Cerebellar cortex (tissue), 1 donor: ENCODE results near the gene INPP4B.

Experiments
- DNase-seq: peaks from one replicate; pipeline ENCODE4 v3.0.0-alpha.2; 2015; ENCODE audit warnings: low spot score

INPP4B gene

DNA sequence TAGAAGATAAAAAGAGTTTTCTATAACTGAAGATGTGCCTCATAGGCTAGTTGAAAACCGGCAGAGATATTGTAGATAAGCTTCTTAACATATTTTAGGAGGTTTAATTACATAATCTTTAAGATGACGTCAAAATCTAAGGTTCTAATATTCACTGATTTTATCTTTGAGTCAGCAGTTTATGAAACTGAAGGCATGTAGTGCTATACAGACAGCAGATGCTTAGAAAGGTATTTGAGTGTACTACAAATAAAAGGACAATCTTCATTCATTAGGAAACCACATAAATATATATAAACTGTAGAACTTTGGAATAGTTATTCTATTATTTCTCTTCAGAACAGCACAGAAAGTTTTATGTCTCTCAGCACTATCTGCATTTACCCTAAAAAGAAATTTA, 704.9 kb downstream of the INPP4B start:
- DNase-seq: no peak

DNA sequence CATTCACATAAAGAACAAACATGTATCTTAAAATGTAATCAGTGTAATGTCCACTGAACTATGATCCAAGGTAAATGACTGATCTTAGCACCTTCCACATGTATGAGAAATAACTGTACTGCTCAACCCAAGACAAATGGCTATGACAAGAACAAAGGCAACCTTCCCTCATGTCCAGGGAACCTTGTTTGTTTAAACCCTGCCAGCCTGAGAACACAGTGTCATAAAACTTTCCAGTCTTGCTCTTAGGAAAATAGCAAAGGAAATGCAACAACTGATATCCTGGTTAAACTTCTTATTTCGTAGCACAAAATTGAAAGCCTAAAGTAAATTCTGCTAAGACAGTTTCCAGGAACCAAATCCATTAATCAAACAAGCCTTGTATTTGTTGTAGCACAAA, 715.4 kb downstream of the INPP4B start:
- DNase-seq: no peak

DNA sequence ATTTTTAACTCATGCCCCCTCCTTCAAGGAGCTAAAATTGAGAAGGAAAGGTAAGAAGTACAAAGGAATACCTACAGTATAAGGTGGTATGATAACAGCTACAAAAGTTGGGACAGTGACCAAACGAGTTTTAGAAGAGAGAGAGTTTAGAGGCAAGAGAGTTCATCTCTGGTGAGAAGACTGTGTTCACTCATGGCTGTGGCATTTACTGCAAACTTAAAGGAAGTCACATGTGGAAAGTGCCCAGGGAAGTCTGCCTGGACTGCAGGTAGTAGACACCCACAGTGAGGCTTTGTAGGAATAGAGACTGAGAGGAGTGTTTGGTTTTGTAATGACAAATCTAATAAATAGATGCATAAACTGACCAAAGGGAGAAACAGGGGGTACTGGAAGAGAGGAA, 716.2 kb downstream of the INPP4B start:
- no peak for DNase-seq

- no peak for DNase-seq
These were observed 716.6 kb downstream of the INPP4B start for GRCh38 chr4:142129473-142129872.

GRCh38 chr4:142128529-142128928, 717.6 kb downstream of the INPP4B start:
- peak; percentile 16 for DNase-seq

- peak; percentile 73 for DNase-seq
These were observed 719.1 kb downstream of the INPP4B start for GRCh38 chr4:142126890-142127497.

DNA sequence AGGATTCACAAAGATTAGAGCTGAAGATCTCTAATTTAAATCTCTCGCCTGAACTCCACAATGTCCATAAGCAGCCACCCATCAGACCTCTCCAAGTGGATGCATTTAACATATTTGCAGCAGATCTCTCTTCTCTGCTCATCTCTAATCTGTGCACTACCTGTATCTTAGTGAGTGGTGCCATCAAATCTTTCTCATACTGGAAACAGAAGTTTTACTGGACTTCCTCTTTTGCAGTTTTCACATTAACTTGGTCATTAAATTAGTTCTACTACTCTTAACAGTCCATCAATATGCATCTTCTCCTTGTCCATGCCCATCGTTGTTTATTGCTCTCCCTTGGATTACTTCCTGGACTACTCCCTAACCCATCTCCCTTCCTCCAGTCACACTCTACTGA, 721.2 kb downstream of the INPP4B start:
- no peak for DNase-seq

DNA sequence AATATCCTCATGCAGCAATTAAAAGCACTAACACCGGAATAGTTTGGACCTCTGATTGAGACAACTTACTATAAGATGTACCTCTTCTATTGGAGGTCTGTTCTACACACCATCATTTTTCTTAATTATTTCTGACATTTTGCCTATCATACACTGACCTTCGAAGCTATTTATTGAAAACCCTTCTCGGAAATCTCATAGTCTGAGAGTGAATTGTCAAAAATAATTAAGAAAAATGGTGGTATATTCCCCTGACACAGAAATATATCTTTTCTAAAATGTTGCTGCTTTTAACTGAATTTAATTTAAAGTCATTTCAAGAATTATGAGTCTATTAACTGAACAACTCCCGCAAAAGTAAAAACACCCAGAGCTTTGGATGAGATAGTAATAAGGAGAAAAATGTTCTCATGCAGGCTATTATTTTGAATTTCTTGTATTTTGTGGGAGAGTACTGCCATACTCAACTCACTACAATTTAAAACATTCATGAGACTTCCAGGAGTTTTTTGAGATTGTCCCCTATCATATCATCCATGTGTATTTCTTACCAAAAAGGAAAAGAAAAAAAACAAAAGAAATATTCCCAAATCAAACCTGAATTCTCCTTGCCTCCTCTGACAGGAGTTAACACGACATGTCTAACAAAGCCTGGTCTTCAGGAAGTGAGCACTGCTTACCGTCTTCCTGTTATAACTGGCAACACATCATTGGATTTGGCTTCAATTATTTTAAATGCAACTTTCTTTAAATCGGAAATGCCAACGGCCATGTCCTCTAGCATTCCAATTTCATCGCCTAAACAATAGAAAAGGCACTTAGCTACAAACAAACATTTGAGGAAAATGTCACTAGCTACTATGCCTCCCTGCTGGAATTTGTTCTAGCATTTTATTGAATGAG, 724.4 kb downstream of the INPP4B start:
- DNase-seq: no peak

DNA sequence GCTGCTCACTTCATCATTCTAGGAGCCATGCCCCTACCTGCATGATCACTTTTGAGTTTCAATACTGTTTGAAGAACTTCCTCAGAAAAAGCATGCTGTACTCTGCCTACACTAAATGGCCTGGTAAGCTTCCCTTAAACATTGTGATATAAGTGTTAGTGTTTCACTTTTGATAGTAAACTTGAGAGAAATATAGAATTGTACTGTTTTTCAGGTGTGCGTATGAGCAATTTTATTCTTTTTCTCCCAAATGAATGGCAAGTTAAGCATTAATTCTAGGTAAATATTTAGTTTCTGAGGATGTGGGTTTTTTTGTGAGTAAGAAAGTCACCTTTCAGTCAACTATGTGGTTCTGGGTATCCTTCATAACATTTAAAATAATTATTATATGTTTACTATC, 725.2 kb downstream of the INPP4B start:
- DNase-seq: no peak

- DNase-seq: no peak
These were observed 733.6 kb downstream of the INPP4B start for GRCh38 chr4:142112451-142112850.

- no peak for DNase-seq
These were observed 736.0 kb downstream of the INPP4B start for GRCh38 chr4:142110136-142110535.

GRCh38 chr4:142104041-142104440, 742.1 kb downstream of the INPP4B start:
- no peak for DNase-seq

- DNase-seq: no peak
These were observed 744.7 kb downstream of the INPP4B start for GRCh38 chr4:142101401-142101800.

DNA sequence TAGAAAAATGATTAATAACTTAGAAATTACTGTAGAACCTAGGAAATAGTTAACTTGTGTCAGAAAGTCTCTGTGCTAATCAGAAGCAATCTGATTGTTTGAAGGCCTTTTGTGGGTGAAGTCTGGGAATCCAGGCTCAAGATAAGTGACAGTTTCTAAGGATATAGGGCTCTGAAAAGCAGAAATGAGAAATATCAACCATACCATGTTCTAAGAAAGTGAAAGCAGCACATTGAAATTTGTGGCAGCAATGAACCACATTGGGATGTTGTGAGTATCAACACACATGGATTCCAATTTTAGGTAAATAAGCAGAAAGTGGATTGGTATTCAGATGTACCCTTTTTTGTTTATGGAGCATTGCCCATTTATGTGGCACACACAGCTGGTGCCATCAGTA, 745.2 kb downstream of the INPP4B start:
- no peak for DNase-seq

- no peak for DNase-seq
These were observed 747.1 kb downstream of the INPP4B start for GRCh38 chr4:142098900-142099545.

GRCh38 chr4:142098380-142098779, 747.7 kb downstream of the INPP4B start:
- DNase-seq: no peak

- no peak for DNase-seq
These were observed 749.1 kb downstream of the INPP4B start for GRCh38 chr4:142097015-142097414.

DNA sequence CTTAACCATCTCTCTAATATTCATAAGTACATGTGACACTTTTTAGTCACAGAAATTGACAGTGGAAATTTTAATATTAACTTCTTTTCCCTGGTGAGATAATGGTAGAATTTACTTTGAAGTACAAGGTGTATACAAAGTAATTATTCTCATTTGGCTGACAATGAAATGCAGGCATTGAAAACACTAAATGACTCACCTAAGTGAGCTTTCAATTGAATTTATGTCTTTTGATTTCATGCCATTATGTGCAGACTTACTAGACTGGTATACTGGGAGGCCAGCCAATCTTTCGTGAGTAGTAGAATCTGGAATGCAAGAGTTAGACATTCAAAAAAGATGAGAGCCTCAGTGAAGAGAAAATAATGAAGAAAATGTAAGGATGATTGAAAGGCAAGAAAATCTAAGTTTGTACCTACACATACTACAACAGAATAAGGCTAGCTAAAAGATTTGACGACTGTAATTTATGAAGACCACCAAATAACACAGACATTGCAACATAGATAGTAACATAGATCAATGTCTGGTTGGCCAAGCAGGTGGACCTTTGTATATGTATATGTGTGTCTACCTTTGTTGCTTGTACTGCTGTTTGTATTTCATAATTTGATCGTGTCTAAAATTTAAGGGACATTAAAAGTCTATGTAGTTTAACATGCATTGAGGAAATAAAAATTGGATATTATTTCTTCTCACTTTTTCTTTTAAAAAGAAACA, 750.1 kb downstream of the INPP4B start:
- DNase-seq: no peak

DNA sequence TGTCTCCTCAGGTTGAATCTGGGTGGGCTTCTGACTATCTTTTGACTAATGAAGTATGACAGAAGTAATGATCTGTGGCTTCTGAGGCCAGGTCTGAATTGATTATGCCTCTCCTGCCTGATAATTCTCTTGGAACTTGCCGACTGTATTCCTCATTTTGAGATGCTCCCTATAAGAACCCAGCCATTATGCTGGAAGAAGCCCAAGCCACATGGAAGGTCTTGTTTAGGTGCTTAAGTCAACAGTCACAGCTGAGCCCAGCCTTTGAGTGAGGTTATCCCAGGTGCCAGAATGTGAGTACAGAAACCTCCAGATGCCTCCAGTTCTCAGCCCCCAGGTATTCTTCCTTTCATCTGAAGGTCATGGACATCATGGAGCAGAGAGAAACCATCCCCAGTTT, 753.2 kb downstream of the INPP4B start:
- no peak for DNase-seq

GRCh38 chr4:142091691-142092182, 754.4 kb downstream of the INPP4B start:
- no peak for DNase-seq

DNA sequence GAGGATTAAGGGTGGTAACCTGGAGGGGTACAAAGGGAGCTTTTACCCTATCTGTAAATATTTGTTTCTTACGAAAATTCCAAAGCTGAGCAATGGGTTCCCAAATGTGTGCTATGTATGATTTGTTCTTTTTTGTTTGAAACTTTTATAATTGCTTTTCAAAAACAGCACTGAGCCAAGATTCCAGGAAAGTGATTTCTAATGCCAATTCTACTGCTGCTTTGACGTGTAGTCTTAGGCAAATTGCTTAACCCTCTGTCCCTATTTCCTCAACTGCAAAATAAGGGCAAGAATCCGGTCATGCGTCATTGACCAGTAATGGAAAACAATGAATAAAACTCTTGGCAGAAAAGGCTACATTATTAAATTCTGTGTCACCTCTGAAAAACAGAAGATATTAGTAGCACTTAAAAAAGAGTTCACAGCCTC, 755.0 kb downstream of the INPP4B start:
- DNase-seq: no peak

DNA sequence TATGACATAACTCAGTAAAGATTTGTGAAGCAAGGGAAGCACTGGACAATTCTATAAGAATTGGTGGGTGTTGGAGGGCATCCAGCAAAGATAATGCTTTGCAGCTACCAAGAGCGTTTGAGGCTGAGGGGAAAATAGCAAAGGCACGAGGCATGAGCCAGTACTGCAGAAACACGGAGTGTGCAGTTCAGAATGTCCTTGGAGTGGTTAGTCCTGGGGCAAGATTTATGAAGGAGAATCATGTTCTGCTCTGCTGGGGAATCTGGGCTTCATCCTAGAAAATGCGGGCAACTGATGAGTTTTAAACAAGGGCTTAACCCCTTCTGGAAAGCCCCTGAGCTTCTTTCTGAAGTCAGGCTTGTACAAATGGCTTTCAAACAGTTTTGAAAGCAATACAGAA, 757.2 kb downstream of the INPP4B start:
- no peak for DNase-seq
